ENCODE data around the gene ADPRM. TPM values are rescaled to one million over a fixed set of nuclear protein-coding genes. Genes with fewer than 3 reads are reported as not detected.

Gene ADPRM
- total RNA-seq, 6 donors from 2014 or later, result 1.7 to 18.9 (median 8.2) TPM

GRCh38 chr17:10752696-10753095, 55.3 kb downstream of the ADPRM start:
- Histone ChIP-seq H3K4me3 (no peak overlapping the region), H3K9me3 (no peaks in the 10 kb centered on the region), H3K27ac (no peak overlapping the region), H3K27me3 (no peaks in the 10 kb centered on the region), H3K4me1 (no peaks in the 10 kb centered on the region), H3K36me3 (no peaks in the 10 kb centered on the region)
- ATAC-seq (ENCODE audit: low FRiP score in 2 of 2), result no peak
- no peak for TF ChIP-seq EP300 (IDR thresholded peaks at IDR 0.05)
- WGBS, 2 donors, result 78 to 86% methylated on average over 10 of the region's 10 CpGs
- no peak for DNase-seq

GRCh38 chr17:10754109-10754508, 56.7 kb downstream of the ADPRM start:
- H3K27ac ChIP-seq, result no peak overlapping the region
- 30 to 42% methylated on average over 2 of the region's 2 CpGs for WGBS, 2 donors
- no peak for ATAC-seq (ENCODE audit: low FRiP score in 2 of 2)
- DNase-seq, result no peak
- H3K27me3 ChIP-seq, result no peaks in the 10 kb centered on the region
- H3K4me3 ChIP-seq, result no peak overlapping the region
- H3K36me3 ChIP-seq, result no peaks in the 10 kb centered on the region
- TF ChIP-seq POLR2AphosphoS5 (IDR thresholded peaks at IDR 0.05) (no peak), CTCF (IDR thresholded peaks at IDR 0.05) (no peak)
- no peaks in the 10 kb centered on the region for H3K9me3 ChIP-seq
- no peaks in the 10 kb centered on the region for H3K4me1 ChIP-seq

GRCh38 chr17:10754861-10755591, 57.6 kb downstream of the ADPRM start:
- no peak overlapping the region for H3K4me3 ChIP-seq
- no peak for ATAC-seq (ENCODE audit: low FRiP score in 2 of 2)
- no peaks in the 10 kb centered on the region for H3K9me3 ChIP-seq
- H3K27me3 ChIP-seq, result no peaks in the 10 kb centered on the region
- no peaks in the 10 kb centered on the region for H3K4me1 ChIP-seq
- H3K36me3 ChIP-seq, result no peaks in the 10 kb centered on the region
- H3K27ac ChIP-seq, result no peak overlapping the region
- no peak for TF ChIP-seq EP300 (IDR thresholded peaks at IDR 0.05)
- TF ChIP-seq POLR2AphosphoS5 (IDR thresholded peaks at IDR 0.05), result no peak
- no peak for TF ChIP-seq POLR2A (IDR thresholded peaks at IDR 0.05)
- TF ChIP-seq CTCF (IDR thresholded peaks at IDR 0.05), result no peak
- DNase-seq, result no peak
- 65% methylated on average over 14 of the region's 14 CpGs for WGBS, 2 donors

GRCh38 chr17:10755592-10756127, 58.3 kb downstream of the ADPRM start:
- Histone ChIP-seq H3K9me3 (no peaks in the 10 kb centered on the region), H3K27ac (no peak overlapping the region), H3K36me3 (no peaks in the 10 kb centered on the region), H3K27me3 (no peaks in the 10 kb centered on the region), H3K4me1 (no peaks in the 10 kb centered on the region), H3K4me3 (no peak overlapping the region)
- TF ChIP-seq EP300 (IDR thresholded peaks at IDR 0.05) (no peak), POLR2A (IDR thresholded peaks at IDR 0.05) (no peak), CTCF (IDR thresholded peaks at IDR 0.05) (no peak), POLR2AphosphoS5 (IDR thresholded peaks at IDR 0.05) (no peak)
- 83 to 85% methylated on average over 3 of the region's 3 CpGs for WGBS, 2 donors
- ATAC-seq (ENCODE audit: low FRiP score in 2 of 2) (no peak), DNase-seq (peak in 1 of 2 donors; percentile 34)

- Histone ChIP-seq H3K27ac (no peak overlapping the region), H3K9me3 (no peaks in the 10 kb centered on the region), H3K27me3 (no peaks in the 10 kb centered on the region), H3K4me1 (no peaks in the 10 kb centered on the region), H3K36me3 (no peaks in the 10 kb centered on the region), H3K4me3 (no peak overlapping the region)
- DNase-seq (no peak), ATAC-seq (ENCODE audit: low FRiP score in 2 of 2) (no peak)
- 50 to 62% methylated on average over 1 of the region's 1 CpG for WGBS, 2 donors
- TF ChIP-seq POLR2A (IDR thresholded peaks at IDR 0.05), result no peak
- TF ChIP-seq EP300 (IDR thresholded peaks at IDR 0.05), result no peak
- no peak for TF ChIP-seq CTCF (IDR thresholded peaks at IDR 0.05)
- TF ChIP-seq POLR2AphosphoS5 (IDR thresholded peaks at IDR 0.05), result no peak
Observed at GRCh38 chr17:10756185-10756584, 58.8 kb downstream of the ADPRM start.
